B cell (primary cell): ENCODE measurements around the gene PHEX. TPM values are rescaled to one million over a fixed set of nuclear protein-coding genes. Genes with fewer than 3 reads are reported as not detected.

ENCODE experiments used
- ATAC-seq: fragments of 200-7000 bp; cut with Tn5 transposase; one replicate; pipeline ENCODE4 v1.10.0; 2021; ENCODE audit warnings: low read depth, mild to moderate bottlenecking, moderate number of reproducible peaks, moderate library complexity
- CTCF ChIA-PET: fragments of 350-600 bp; sonication (Branson Sonifier 250); formaldehyde crosslinking; loops from one replicate; lab custom pipeline; 2021; ENCODE audit warnings: antibody characterized with exemption, inconsistent platforms; lab: Charles Lee
- POLR2A ChIA-PET: fragments of 350-600 bp; sonication (Branson Sonifier 250); formaldehyde crosslinking; loops from one replicate; lab custom pipeline; 2021; ENCODE audit warnings: antibody characterized with exemption; lab: Charles Lee
- DNase-seq: peaks from one replicate; pipeline ENCODE4 v3.0.0; 2013
- H2AFZ ChIP-seq: 2 replicates; pipeline ENCODE4 v1.6.1; 2012; ENCODE audit warnings: mild to moderate bottlenecking, low read depth, low read length; ENCODE audit not compliant: insufficient read depth, poor library complexity, severe bottlenecking
- H3K27ac ChIP-seq, 2 donors: 1 replicate in 1 of 2; 2 replicates in 1 of 2; pipeline ENCODE4 v1.5.1; 2012 to 2013; ENCODE audit warnings: low read length in 2 of 2, mild to moderate bottlenecking in 2 of 2, moderate library complexity in 1 of 2
- H3K27me3 ChIP-seq, 4 experiments: fragments of 200-600 bp in 1 of 4; sonication (generic) in 1 of 4; replicated peaks in 1 of 4; 1 replicate in 2 of 4; 2 replicates in 2 of 4; pipeline versions ENCODE4 v1.6.1 to v1.7.0; 2013 to 2016; ENCODE audit warnings: low read length in 3 of 4, mild to moderate bottlenecking in 2 of 4, mixed read lengths in 1 of 4, moderate library complexity in 1 of 4; ENCODE audit not compliant: insufficient read depth in 4 of 4, control insufficient read depth in 3 of 4; ENCODE audit errors: control extremely low read depth in 1 of 4
- H3K36me3 ChIP-seq, 2 experiments: replicated peaks in 1 of 2; 1 replicate in 1 of 2; 2 replicates in 1 of 2; pipeline versions ENCODE4 v1.6.1 to v1.7.1; 2013; ENCODE audit warnings: low read length in 1 of 2; ENCODE audit not compliant: insufficient read depth in 2 of 2, control insufficient read depth in 1 of 2; ENCODE audit errors: control extremely low read depth in 1 of 2, extremely low read depth in 1 of 2
- H3K4me1 ChIP-seq, 2 donors: fragments of 200-600 bp in 1 of 2; sonication (generic) in 1 of 2; 1 replicate in 1 of 2; 2 replicates in 1 of 2; pipeline versions ENCODE4 v1.5.1 to v1.6.1; 2013 to 2017; ENCODE audit warnings: low read length in 2 of 2; ENCODE audit not compliant: control insufficient read depth in 2 of 2, insufficient read depth in 2 of 2
- H3K4me2 ChIP-seq: replicated peaks from 2 replicates; pipeline ENCODE3; 2012; ENCODE audit warnings: mild to moderate bottlenecking, low read depth, low read length; ENCODE audit not compliant: poor library complexity, severe bottlenecking
- H3K4me3 ChIP-seq, 5 experiments: fragments of 200-600 bp in 1 of 5; sonication (generic) in 1 of 5; 1 replicate in 3 of 5; 2 replicates in 2 of 5; pipeline versions ENCODE4 v1.5.1 to v1.7.0; 2011 to 2016; ENCODE audit warnings: low read length in 4 of 5, mild to moderate bottlenecking in 4 of 5, low read depth in 2 of 5, control low read depth in 1 of 5, moderate library complexity in 1 of 5; ENCODE audit not compliant: insufficient read depth in 1 of 5; ENCODE audit errors: control extremely low read depth in 1 of 5, extremely low read depth in 1 of 5
- H3K79me2 ChIP-seq: fragments of 200-600 bp; sonication (generic); one replicate; pipeline ENCODE4 v1.6.0; 2016; ENCODE audit warnings: low read length; ENCODE audit not compliant: control insufficient read depth, insufficient read depth
- H3K9ac ChIP-seq: fragments of 200-600 bp; sonication (generic); 2 replicates; pipeline ENCODE4 v1.6.1; 2017; ENCODE audit warnings: mild to moderate bottlenecking, low read length, moderate library complexity
- H3K9me3 ChIP-seq, 3 donors: one replicate each; pipeline versions ENCODE4 v1.6.1 to v1.7.1; 2013; ENCODE audit warnings: low read length in 2 of 3; ENCODE audit not compliant: control insufficient read depth in 2 of 3, insufficient read depth in 1 of 3; ENCODE audit errors: control extremely low read depth in 1 of 3
- H4K20me1 ChIP-seq: 2 replicates; pipeline ENCODE4 v1.6.0; 2012; ENCODE audit warnings: mild to moderate bottlenecking, low read length; ENCODE audit not compliant: insufficient read depth, control insufficient read depth, poor library complexity, severe bottlenecking
- H3K27ac Mint-ChIP-seq: one replicate; pipeline ENCODE4 v1.8.0; 2021; ENCODE audit warnings: mixed read lengths
- H3K27me3 Mint-ChIP-seq: one replicate; pipeline ENCODE4 v1.8.0; 2021; ENCODE audit warnings: mixed read lengths
- H3K4me1 Mint-ChIP-seq: one replicate; pipeline ENCODE4 v1.8.0; 2021; ENCODE audit warnings: mixed read lengths
- H3K4me3 Mint-ChIP-seq: one replicate; pipeline ENCODE4 v1.8.0; 2021; ENCODE audit warnings: mixed read lengths
- H3K9me3 Mint-ChIP-seq: one replicate; pipeline ENCODE4 v1.8.0; 2022; ENCODE audit warnings: mixed read lengths; ENCODE audit not compliant: insufficient read depth
- CTCF ChIP-seq: fragments of 200-600 bp; IDR thresholded peaks from one replicate; pipeline ENCODE4 v1.8.0; 2022; ENCODE audit warnings: antibody characterized with exemption, mild to moderate bottlenecking
- EZH2 ChIP-seq: IDR thresholded peaks from 2 replicates; pipeline ENCODE4 v1.6.1; 2012; ENCODE audit warnings: borderline replicate concordance, low read depth, mild to moderate bottlenecking, moderate library complexity, low read length; ENCODE audit not compliant: insufficient read depth, poor library complexity, severe bottlenecking
- WGBS: methylation state at CpG from one replicate; pipeline ENCODE4 v1.1.5; 2013; ENCODE audit warnings: missing lambda C conversion rate; ENCODE audit not compliant: insufficient coverage; 5-methylcytosine and 5-hydroxymethylcytosine counted together
- intact Hi-C: fragments of 100-400 bp; cut with micrococcal nuclease; formaldehyde crosslinking; loops from one replicate; pipeline ENCODE4 v1.10.0; 2022
- polyA plus RNA-seq: library from polyadenylated mRNA; depleted of rRNA; stranded (reverse); fragments of >200 nt; gene quantifications from 2 replicates; pipeline ENCODE4 v1.2.3, GENCODE V29; 2012
- total RNA-seq, 2 donors: library from RNA; stranded (reverse); fragments of 120-200 nt in 1 of 2; gene quantifications; 1 replicate in 1 of 2; 2 replicates in 1 of 2; pipeline versions ENCODE4 v1.2.3 to v1.2.4, GENCODE V29; 2013 to 2022

PHEX gene
- total and polyA plus RNA-seq, 2 donors (not counting 1 experiment from before 2014, with no cell fraction given), result 0.01 to 0.15 TPM

GRCh38 chrX:22059775-22060174, 27.6 kb downstream of the PHEX start:
- Histone ChIP-seq H3K4me3 (no peak overlapping the region), H3K4me2 (peak overlapping the region; percentile 49), H3K4me1 (peaks cover 61 to 74% of the 10 kb centered on the region in 2 donors), H3K27ac (peak overlapping the region; percentile 9 to 35), H3K36me3 (no peaks in the 10 kb centered on the region), H4K20me1 (no peaks in the 10 kb centered on the region), H2AFZ (no peak overlapping the region), H3K9me3 (peaks cover 0 to 5% (median 2%) of the 10 kb centered on the region in 3 donors), H3K79me2 (no peaks in the 10 kb centered on the region), H3K27me3 (no peaks in the 10 kb centered on the region), H3K9ac (no peak overlapping the region)
- WGBS, result no CpG with 5 or more reads among the region's 1 CpG
- Mint-ChIP-seq H3K4me1 (peaks cover 76% of the 10 kb centered on the region), H3K27ac (no peak overlapping the region), H3K9me3 (no peaks in the 10 kb centered on the region), H3K27me3 (no peaks in the 10 kb centered on the region), H3K4me3 (peak overlapping the region; percentile 67)
- TF ChIP-seq EZH2, result no peak
- ATAC-seq (no peak), DNase-seq (no peak)
- CTCF ChIA-PET, result interaction anchor here (0.6 to 1.6 kb wide), 3 partner anchors 22 to 1509 kb away, joined by 4 to 5 read pairs (median 4); no protein-coding TSS in a partner anchor
- intact Hi-C loops, result loop anchor here (5.0 kb wide), 1 partner anchor 67 kb away; no protein-coding TSS in a partner anchor
- POLR2A ChIA-PET, result no interaction called here

- POLR2A ChIA-PET, result no interaction called here
These were observed 28.5 kb downstream of the PHEX start for GRCh38 chrX:22060415-22061280.

More at GRCh38 chrX:22060415-22061280, 28.5 kb downstream of the PHEX start:
- CTCF ChIA-PET, result interaction anchor here (0.6 to 1.6 kb wide), 3 partner anchors 21 to 1510 kb away, joined by 4 to 5 read pairs (median 4); no protein-coding TSS in a partner anchor
- no peaks in the 10 kb centered on the region for H3K36me3 ChIP-seq
- intact Hi-C loops, result loop anchor here (5.0 kb wide), 1 partner anchor 68 kb away; no protein-coding TSS in a partner anchor
- H3K9ac ChIP-seq, result no peak overlapping the region
- H3K9me3 ChIP-seq, result peaks cover 0 to 5% (median 2%) of the 10 kb centered on the region in 3 donors
- H3K27me3 ChIP-seq, result no peaks in the 10 kb centered on the region
- Mint-ChIP-seq H3K4me1 (peaks cover 79% of the 10 kb centered on the region), H3K27me3 (no peaks in the 10 kb centered on the region), H3K4me3 (peak overlapping the region; percentile 67), H3K9me3 (no peaks in the 10 kb centered on the region), H3K27ac (peak overlapping the region; percentile 67)
- H3K79me2 ChIP-seq, result no peaks in the 10 kb centered on the region
- no peak overlapping the region for H3K4me3 ChIP-seq
- WGBS, result no CpG with 5 or more reads among the region's 6 CpGs
- peak overlapping the region; percentile 49 for H3K4me2 ChIP-seq
- H3K4me1 ChIP-seq, result peaks cover 61 to 74% of the 10 kb centered on the region in 2 donors
- no peak for TF ChIP-seq CTCF
- H3K27ac ChIP-seq, result peak overlapping the region; percentile 9 to 38
- H4K20me1 ChIP-seq, result no peaks in the 10 kb centered on the region
- DNase-seq, result no peak
- no peak overlapping the region for H2AFZ ChIP-seq
- no peak for ATAC-seq
